OCI-LY1 (cell line): ENCODE results near the gene TGM1.
"Not testable (repeated sequence)": the region's sequence is repeated elsewhere in the genome, so short reads cannot be mapped to it uniquely, and the experiment has no call there.

Source experiments
- H2AFZ ChIP-seq: fragments of 200-600 bp; sonication (generic), shearing (Covaris generic); 2 replicates; pipeline ENCODE4 v1.6.0; 2014; ENCODE audit warnings: antibody characterized with exemption, mild to moderate bottlenecking, low read length
- H3F3A ChIP-seq: fragments of 200-600 bp; sonication (generic), shearing (Covaris generic); 2 replicates; pipeline ENCODE4 v1.6.0; 2014; ENCODE audit warnings: mild to moderate bottlenecking, antibody characterized with exemption, low read length, moderate library complexity; ENCODE audit not compliant: insufficient read depth
- H3K27ac ChIP-seq: fragments of 200-600 bp; sonication (generic); 2 replicates; pipeline ENCODE4 v1.5.1; 2014; ENCODE audit warnings: low read length, mixed run types, mild to moderate bottlenecking, low read depth; ENCODE audit not compliant: poor library complexity, severe bottlenecking
- H3K27me3 ChIP-seq: fragments of 200-600 bp; sonication (generic); 2 replicates; pipeline ENCODE4 v1.6.0; 2014; ENCODE audit warnings: antibody characterized with exemption, mild to moderate bottlenecking, low read length, moderate library complexity; ENCODE audit not compliant: insufficient read depth
- H3K36me3 ChIP-seq: fragments of 200-600 bp; sonication (generic); 2 replicates; pipeline ENCODE4 v1.6.1; 2014; ENCODE audit warnings: mild to moderate bottlenecking, antibody characterized with exemption, low read length, moderate library complexity, mixed read lengths; ENCODE audit not compliant: insufficient read depth
- H3K4me1 ChIP-seq: fragments of 200-600 bp; sonication (generic); 2 replicates; pipeline ENCODE4 v1.5.1; 2014; ENCODE audit warnings: mild to moderate bottlenecking, low read length, moderate library complexity; ENCODE audit not compliant: insufficient read depth, severe bottlenecking
- H3K4me2 ChIP-seq: fragments of 200-600 bp; sonication (generic), shearing (Covaris generic); 2 replicates; pipeline ENCODE4 v1.6.1; 2014; ENCODE audit warnings: low read length
- H3K4me3 ChIP-seq: fragments of 200-600 bp; sonication (generic); 2 replicates; pipeline ENCODE4 v1.5.1; 2014; ENCODE audit warnings: low read length, low read depth, mild to moderate bottlenecking, mixed read lengths; ENCODE audit not compliant: poor library complexity, severe bottlenecking
- H3K79me2 ChIP-seq: fragments of 200-600 bp; shearing (Covaris generic); 2 replicates; pipeline ENCODE4 v1.6.1; 2016; ENCODE audit warnings: mixed run types, low read length, mixed read lengths; ENCODE audit not compliant: insufficient read depth
- H3K9ac ChIP-seq: fragments of 200-600 bp; sonication (generic), shearing (Covaris generic); 2 replicates; pipeline ENCODE4 v1.6.1; 2014; ENCODE audit warnings: mild to moderate bottlenecking, low read length, mixed read lengths
- H3K9me2 ChIP-seq: fragments of 200-600 bp; sonication (generic), shearing (Covaris generic); 2 replicates; pipeline ENCODE4 v1.6.1; 2014; ENCODE audit warnings: low read depth, mild to moderate bottlenecking, low read length, mixed read lengths
- H3K9me3 ChIP-seq: fragments of 200-600 bp; shearing (Covaris generic); 2 replicates; pipeline ENCODE4 v1.6.1; 2014; ENCODE audit warnings: low read length, mixed read lengths
- H4K20me1 ChIP-seq: fragments of 200-600 bp; sonication (generic), shearing (Covaris generic); 2 replicates; pipeline ENCODE4 v1.6.0; 2016; ENCODE audit warnings: mild to moderate bottlenecking, low read length; ENCODE audit not compliant: insufficient read depth
- CTCF ChIP-seq: fragments of 200-600 bp; sonication (generic), shearing (Covaris generic); IDR thresholded peaks from 2 replicates; pipeline ENCODE4 v1.5.1; 2017; ENCODE audit warnings: mild to moderate bottlenecking, antibody characterized with exemption, low read length, moderate library complexity, mixed read lengths
- EZH2 ChIP-seq: fragments of 200-600 bp; sonication (generic), shearing (Covaris generic); IDR thresholded peaks from 2 replicates; pipeline ENCODE4 v1.8.0; 2017; ENCODE audit warnings: borderline replicate concordance, mixed run types, mild to moderate bottlenecking, antibody characterized with exemption, low read length, moderate library complexity, mixed read lengths

Gene TGM1

DNA sequence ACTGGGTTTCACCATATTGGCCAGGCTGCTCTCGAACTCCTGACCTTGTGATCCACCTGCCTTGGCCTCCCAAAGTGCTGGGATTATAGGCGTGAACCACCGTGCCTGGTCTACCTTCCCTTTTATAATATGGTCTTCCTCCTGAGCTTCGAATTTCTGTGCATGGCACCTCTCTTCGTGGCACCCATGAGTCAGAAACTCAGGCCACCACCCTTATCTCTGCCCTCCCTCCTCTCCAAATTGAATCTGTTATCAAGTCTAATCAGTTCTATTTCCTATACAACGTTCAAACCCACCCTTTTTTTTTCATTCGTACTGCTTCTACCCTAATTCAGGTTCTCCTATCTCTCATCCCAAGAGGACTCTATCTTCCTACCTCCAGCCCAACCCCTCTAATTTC, 15.6 kb downstream of the TGM1 start:
- no peak overlapping the region for H3K4me3 ChIP-seq
- H3K9me2 ChIP-seq, result no peaks in the 10 kb centered on the region
- no peak overlapping the region for H2AFZ ChIP-seq
- H4K20me1 ChIP-seq, result no peaks in the 10 kb centered on the region
- TF ChIP-seq EZH2 (no peak), CTCF (no peak)
- H3K27me3 ChIP-seq, result no peaks in the 10 kb centered on the region
- no peak overlapping the region for H3K27ac ChIP-seq
- H3K4me2 ChIP-seq, result no peak overlapping the region
- no peaks in the 10 kb centered on the region for H3K36me3 ChIP-seq
- no peaks in the 10 kb centered on the region for H3K9me3 ChIP-seq
- peaks cover 12% of the 10 kb centered on the region for H3K4me1 ChIP-seq
- no peaks in the 10 kb centered on the region for H3K79me2 ChIP-seq
- H3F3A ChIP-seq, result no peaks in the 10 kb centered on the region
- H3K9ac ChIP-seq, result no peak overlapping the region

- Histone ChIP-seq H3K4me2 (no peak overlapping the region), H3K4me1 (peaks cover 13% of the 10 kb centered on the region), H4K20me1 (no peaks in the 10 kb centered on the region), H3F3A (no peaks in the 10 kb centered on the region), H3K9me2 (no peaks in the 10 kb centered on the region), H3K27me3 (no peaks in the 10 kb centered on the region), H3K36me3 (no peaks in the 10 kb centered on the region), H3K9me3 (no peaks in the 10 kb centered on the region), H3K27ac (no peak overlapping the region), H2AFZ (no peak overlapping the region), H3K9ac (no peak overlapping the region), H3K4me3 (no peak overlapping the region), H3K79me2 (no peaks in the 10 kb centered on the region)
- TF ChIP-seq CTCF, result no peak
- no peak for TF ChIP-seq EZH2
Observed at GRCh38 chr14:24246765-24247212, 16.2 kb downstream of the TGM1 start.

GRCh38 chr14:24245350-24245749, 17.6 kb downstream of the TGM1 start:
- H4K20me1 ChIP-seq, H3K27ac ChIP-seq, H3K9ac ChIP-seq, H2AFZ ChIP-seq, H3K4me2 ChIP-seq, H3K79me2 ChIP-seq, H3K9me2 ChIP-seq, H3K36me3 ChIP-seq, H3F3A ChIP-seq, H3K9me3 ChIP-seq, H3K4me3 ChIP-seq, H3K27me3 ChIP-seq: not testable (repeated sequence)
- H3K4me1 ChIP-seq, result peaks cover 28% of the 10 kb centered on the region

DNA sequence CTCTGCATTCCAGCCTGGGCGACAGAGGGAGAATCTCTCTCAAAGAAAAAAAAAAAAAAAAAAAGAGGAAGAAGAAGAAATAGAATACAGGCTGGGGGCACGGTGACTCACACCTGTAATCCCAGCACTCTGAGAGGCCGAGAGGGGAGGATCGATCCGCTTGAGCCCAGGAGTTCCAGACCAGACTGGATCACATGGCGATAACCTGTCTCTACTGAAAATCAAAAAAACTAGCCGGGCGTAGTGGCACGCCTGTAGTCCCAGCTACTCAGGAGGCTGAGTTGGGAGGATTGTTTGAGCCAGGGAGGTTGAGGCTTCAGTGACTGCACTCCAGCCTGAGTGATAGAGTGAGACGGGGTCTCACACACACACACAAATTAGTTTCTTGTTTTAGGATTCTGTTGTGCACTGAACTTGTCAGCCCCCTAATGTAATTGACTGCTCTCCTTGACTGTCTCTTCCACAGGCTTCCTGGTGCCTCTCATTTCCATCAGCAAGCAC, 19.6 kb downstream of the TGM1 start:
- Histone ChIP-seq H4K20me1 (no peaks in the 10 kb centered on the region), H3K27ac (peak overlapping the region; percentile 86), H3K9me2 (no peaks in the 10 kb centered on the region), H3K4me2 (peak overlapping the region; percentile 65), H3K4me1 (peaks cover 28% of the 10 kb centered on the region), H3K9ac (peak overlapping the region; percentile 68), H2AFZ (no peak overlapping the region), H3K9me3 (no peaks in the 10 kb centered on the region), H3K27me3 (no peaks in the 10 kb centered on the region), H3F3A (no peaks in the 10 kb centered on the region), H3K4me3 (peak overlapping the region; percentile 71), H3K79me2 (no peaks in the 10 kb centered on the region), H3K36me3 (peaks cover 29% of the 10 kb centered on the region)
- TF ChIP-seq CTCF (no peak), EZH2 (no peak)
